ENCODE results near the gene CTNNA1. TPM values are rescaled to one million over a fixed set of nuclear protein-coding genes. Genes with fewer than 3 reads are reported as not detected.

Gene CTNNA1
- total and polyA plus RNA-seq, 2 of the 8 experiments (the other 6 are each of a cell fraction or from before 2014, with no cell fraction given), result 115 to 349 TPM

DNA sequence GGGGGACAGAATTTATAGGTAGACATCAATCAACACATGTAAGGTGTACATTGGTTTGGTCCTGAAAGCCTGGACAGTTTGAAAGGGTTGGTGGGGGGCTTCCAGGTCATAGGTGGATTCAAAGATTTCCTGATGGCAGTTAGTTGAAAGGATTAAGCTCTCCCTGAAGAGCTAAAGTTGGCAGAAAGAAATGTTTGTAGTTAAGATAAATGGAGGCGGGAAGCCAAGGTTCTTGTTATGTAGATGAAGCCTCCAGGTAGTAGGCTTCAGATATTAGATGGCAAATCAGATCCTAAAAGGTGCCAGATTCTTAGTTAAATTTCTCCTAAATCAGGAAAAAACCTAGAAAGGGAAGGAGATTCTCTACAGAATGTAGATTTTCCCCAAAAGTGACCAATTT lies 130.9 kb downstream of the CTNNA1 start:
- no peak overlapping the region for H3K4ac ChIP-seq (replicated peaks; ENCODE audit: insufficient read length, low read depth, low read length)
- peak overlapping the region in 1 of 4 experiments; percentile 48; a peak in 1 of 8 replicates for H3K4me3 ChIP-seq (ENCODE audit: extremely low read depth in 1 of 4, insufficient read depth in 2 of 4, low read depth in 3 of 4, low read length in 4 of 4)
- POLR2A ChIA-PET (ENCODE audit: partially characterized antibody), result interaction anchor here (1.0 to 1.3 kb wide), 2 partner anchors 10 to 13 kb away, joined by 4 read pairs; no protein-coding TSS in a partner anchor
- H4K5ac ChIP-seq (ENCODE audit: insufficient read length, low read depth, low read length), result peak overlapping the region; percentile 91
- H3K23ac ChIP-seq (ENCODE audit: insufficient read length), result no peak overlapping the region
- peak; percentile 45 for FAIRE-seq
- no peaks in the 10 kb centered on the region for H3K23me2 ChIP-seq (ENCODE audit: low read depth, low read length)
- H4K20me1 ChIP-seq (replicated peaks in 1 of 2; ENCODE audit: control insufficient read depth in 1 of 2, insufficient read depth in 2 of 2, low read length in 2 of 2), result no peaks in the 10 kb centered on the region
- H3K79me2 ChIP-seq (ENCODE audit: control insufficient read depth in 1 of 2, insufficient read depth in 2 of 2, low read length in 2 of 2), result peaks cover 0 to 57% of the 10 kb centered on the region in 2 experiments; a peak in 2 of 4 replicates
- H2BK20ac ChIP-seq (ENCODE audit: low read length), result no peak overlapping the region
- H3K9ac ChIP-seq (replicated peaks in 1 of 4; ENCODE audit: extremely low read depth in 1 of 4, low read depth in 3 of 4, low read length in 3 of 4), result no peak overlapping the region
- H3K27me3 ChIP-seq (replicated peaks in 1 of 4; ENCODE audit: control insufficient read depth in 3 of 4, extremely low read depth in 1 of 4, insufficient read depth in 3 of 4, low read length in 3 of 4), result no peaks in the 10 kb centered on the region
- H3K4me1 ChIP-seq (replicated peaks in 1 of 4; ENCODE audit: control insufficient read depth in 3 of 4, insufficient read depth in 4 of 4, low read length in 3 of 4), result peaks cover 0 to 24% (median 9%) of the 10 kb centered on the region in 4 experiments; a peak in 4 of 7 replicates
- H2BK12ac ChIP-seq (ENCODE audit: low read depth, low read length), result no peak overlapping the region
- no peak overlapping the region for H4K8ac ChIP-seq (ENCODE audit: extremely low read depth, insufficient read depth, low read length)
- no peak overlapping the region for H3K56ac ChIP-seq (replicated peaks; ENCODE audit: insufficient read length, low read depth, low read length)
- peaks cover 3% of the 10 kb centered on the region; the same call in 1 of the 2 replicates for H3K79me1 ChIP-seq (ENCODE audit: low read depth, low read length)
- CTCF ChIA-PET (ENCODE audit: partially characterized antibody), result interaction anchor here (1.3 kb wide), 1 partner anchor 95 kb away, joined by 3 read pairs; no protein-coding TSS in a partner anchor
- H3K18ac ChIP-seq (ENCODE audit: extremely low read depth, low read length), result no peak overlapping the region
- TF ChIP-seq YY1 (IDR thresholded peaks at IDR 0.05; ENCODE audit: low read depth, low read length), result peak; percentile 15; the same call in 1 of the 2 replicates
- no peak for TF ChIP-seq ASH2L (IDR thresholded peaks at IDR 0.05; ENCODE audit: low read length)
- peak overlapping the region; percentile 37 to 55 for H3K4me2 ChIP-seq (ENCODE audit: insufficient read depth in 1 of 2, low read depth in 2 of 2, low read length in 2 of 2)
- H3K14ac ChIP-seq (ENCODE audit: insufficient read length), result no peak overlapping the region
- WGBS, 2 experiments (ENCODE audit: extremely low coverage in 1 of 2, insufficient coverage in 1 of 2, insufficient read length in 1 of 2, insufficient replicate concordance in 2 of 2, low coverage in 1 of 2, low lambda C conversion rate in 2 of 2, missing lambda C conversion rate in 1 of 2), result 4% methylated on average over 1 of the region's 1 CpG; no CpG with 5 or more reads in 1 of the 2 experiments
- no peak for DNase-seq (ENCODE audit: low read depth in 1 of 2, low spot score in 2 of 2)
- peaks cover 0 to 24% (median 17%) of the 10 kb centered on the region in 4 experiments; a peak in 6 of 8 replicates for H3K36me3 ChIP-seq (ENCODE audit: control insufficient read depth in 2 of 4, insufficient read depth in 4 of 4, low read length in 3 of 4)
- peak overlapping the region; percentile 39; the same call in 1 of the 2 replicates for H3K27ac ChIP-seq (ENCODE audit: low read depth, low read length)
- H2BK120ac ChIP-seq (replicated peaks; ENCODE audit: low read depth, low read length), result no peak overlapping the region
- no peak overlapping the region for H2AFZ ChIP-seq (ENCODE audit: low read length)
- no peak overlapping the region for H4K91ac ChIP-seq (replicated peaks; ENCODE audit: insufficient read length, low read length)
- no peak overlapping the region for H2BK15ac ChIP-seq (ENCODE audit: low read length)
- no peak overlapping the region for H2AK5ac ChIP-seq (ENCODE audit: low read depth, low read length)
- H2BK5ac ChIP-seq (ENCODE audit: low read depth, low read length), result peak overlapping the region; percentile 37; the same call in 1 of the 2 replicates
- peaks cover 2 to 3% of the 10 kb centered on the region in 2 experiments; a peak in 2 of 4 replicates for H3K9me3 ChIP-seq (ENCODE audit: insufficient read depth in 2 of 2, low read depth in 1 of 2, low read length in 1 of 2)
